Upper lobe of left lung (tissue), 6 donors: ENCODE measurements around the gene KERA. TPM values are rescaled to one million over a fixed set of nuclear protein-coding genes. Genes with fewer than 3 reads are reported as not detected.

Experiments
- ATAC-seq, 2 donors: fragments of 200-7000 bp; cut with Tn5 transposase; one replicate each; pipeline ENCODE4 v1.9.1; 2022; ENCODE audit warnings: mild to moderate bottlenecking in 2 of 2, moderate library complexity in 2 of 2; ENCODE audit not compliant: low FRiP score in 2 of 2
- DNase-seq, 2 donors: peaks; one replicate each; pipeline ENCODE4 v3.0.0-alpha.2; 2019 to 2020
- H3K27ac ChIP-seq, 4 donors: fragments of 200-600 bp; sonication (generic); one replicate each; pipeline ENCODE4 v1.5.1; 2016 to 2019
- H3K27me3 ChIP-seq, 4 donors: fragments of 200-600 bp; sonication (generic); one replicate each; pipeline ENCODE4 v1.5.1; 2017 to 2019
- H3K36me3 ChIP-seq, 4 donors: fragments of 200-600 bp; sonication (generic); one replicate each; pipeline ENCODE4 v1.5.1; 2016 to 2019
- H3K4me1 ChIP-seq, 4 donors: fragments of 200-600 bp; sonication (generic); one replicate each; pipeline ENCODE4 v1.5.1; 2018 to 2019
- H3K4me3 ChIP-seq, 4 donors: fragments of 200-600 bp; sonication (generic); one replicate each; pipeline ENCODE4 v1.5.1; 2017 to 2019; ENCODE audit warnings: mild to moderate bottlenecking in 2 of 4, moderate library complexity in 1 of 4
- H3K9me3 ChIP-seq, 4 donors: fragments of 200-600 bp; sonication (generic); one replicate each; pipeline ENCODE4 v1.5.1; 2018 to 2019
- EP300 ChIP-seq, 4 donors: sonication (generic); formaldehyde crosslinking; IDR thresholded peaks; one replicate each; pipeline ENCODE4 v1.5.1; 2017; ENCODE audit warnings: antibody characterized with exemption in 4 of 4, control low read depth in 2 of 4
- POLR2A ChIP-seq, 4 donors: fragments of 450-650 bp; IDR thresholded peaks; one replicate each; pipeline ENCODE4 v1.5.1; 2016 to 2017; ENCODE audit warnings: antibody characterized with exemption in 4 of 4, mild to moderate bottlenecking in 2 of 4
- POLR2AphosphoS5 ChIP-seq, 2 donors: sonication (generic); formaldehyde crosslinking; IDR thresholded peaks; one replicate each; pipeline ENCODE4 v1.5.1; 2017; ENCODE audit warnings: antibody characterized with exemption in 2 of 2
- WGBS, 2 donors: methylation state at CpG; one replicate each; pipeline ENCODE4 v1.1.5; 2017 to 2018; 5-methylcytosine and 5-hydroxymethylcytosine counted together
- total RNA-seq, 6 donors: library from RNA; depleted of rRNA in 4 of 6; stranded (reverse); fragments of >200 nt in 4 of 6; gene quantifications; one replicate each; pipeline versions ENCODE4 v1.1.0 to v1.2.1, GENCODE V29; 2016 to 2021
- TF ChIP-seq, protein P1 (sequence below), 6 experiments: fragments of 450-650 bp in 4 of 6; fragments of 200-600 bp in 2 of 6; sonication (generic) in 2 of 6; IDR thresholded peaks; one replicate each; pipeline ENCODE4 v1.5.1; 2016 to 2019; ENCODE audit warnings: antibody characterized with exemption in 6 of 6
- donor health status: DM: no; HTN: no; CAD: no; lungs with moderate emphysema.
- donor health status: DM: no; HTN: yes; CAD: no; lungs with severe emphysema.

KERA gene
- total RNA-seq, 6 donors from 2014 or later: not detected

DNA sequence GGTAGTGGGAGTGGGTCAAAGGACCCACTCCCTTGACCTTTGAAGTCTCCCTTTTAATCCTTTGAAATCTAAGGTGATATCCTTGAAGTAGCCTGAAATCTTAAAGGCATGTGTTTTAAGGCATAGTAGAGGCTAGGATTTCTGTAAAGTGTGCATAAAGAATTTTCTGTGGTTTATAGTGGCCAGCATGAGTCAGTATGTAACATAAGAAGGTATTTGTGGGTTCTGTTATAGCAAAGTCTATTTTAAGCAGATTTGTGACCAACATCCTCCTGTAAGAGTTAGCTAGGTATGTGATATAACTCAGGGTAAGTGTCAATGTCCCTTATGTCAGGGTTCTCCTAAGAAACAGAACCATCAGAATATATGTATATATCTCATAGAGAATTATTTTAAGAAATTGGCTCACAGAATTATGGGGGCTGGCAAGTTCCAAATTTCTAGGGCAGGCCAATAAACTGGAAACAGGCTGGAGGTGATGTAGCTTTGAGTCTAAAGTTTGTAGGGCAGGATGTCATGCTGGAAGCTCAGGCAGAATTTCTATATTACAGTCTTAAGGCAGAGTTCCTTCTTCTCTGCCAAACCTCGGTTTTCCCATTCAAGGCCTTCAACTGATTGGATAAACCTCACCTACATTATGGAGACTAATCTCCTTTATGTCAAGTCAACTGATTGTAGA is 34.4 kb downstream of the KERA start:
- DNase-seq: no peak
- H3K4me1 ChIP-seq: no peaks in the 10 kb centered on the region
- no peaks in the 10 kb centered on the region for H3K27me3 ChIP-seq
- H3K9me3 ChIP-seq: no peaks in the 10 kb centered on the region
- WGBS, 2 donors: 68 to 81% methylated on average over 1 of the region's 1 CpG
- no peak overlapping the region for H3K4me3 ChIP-seq
- no peaks in the 10 kb centered on the region for H3K36me3 ChIP-seq
- no peak for ATAC-seq
- TF ChIP-seq, protein P1, sequence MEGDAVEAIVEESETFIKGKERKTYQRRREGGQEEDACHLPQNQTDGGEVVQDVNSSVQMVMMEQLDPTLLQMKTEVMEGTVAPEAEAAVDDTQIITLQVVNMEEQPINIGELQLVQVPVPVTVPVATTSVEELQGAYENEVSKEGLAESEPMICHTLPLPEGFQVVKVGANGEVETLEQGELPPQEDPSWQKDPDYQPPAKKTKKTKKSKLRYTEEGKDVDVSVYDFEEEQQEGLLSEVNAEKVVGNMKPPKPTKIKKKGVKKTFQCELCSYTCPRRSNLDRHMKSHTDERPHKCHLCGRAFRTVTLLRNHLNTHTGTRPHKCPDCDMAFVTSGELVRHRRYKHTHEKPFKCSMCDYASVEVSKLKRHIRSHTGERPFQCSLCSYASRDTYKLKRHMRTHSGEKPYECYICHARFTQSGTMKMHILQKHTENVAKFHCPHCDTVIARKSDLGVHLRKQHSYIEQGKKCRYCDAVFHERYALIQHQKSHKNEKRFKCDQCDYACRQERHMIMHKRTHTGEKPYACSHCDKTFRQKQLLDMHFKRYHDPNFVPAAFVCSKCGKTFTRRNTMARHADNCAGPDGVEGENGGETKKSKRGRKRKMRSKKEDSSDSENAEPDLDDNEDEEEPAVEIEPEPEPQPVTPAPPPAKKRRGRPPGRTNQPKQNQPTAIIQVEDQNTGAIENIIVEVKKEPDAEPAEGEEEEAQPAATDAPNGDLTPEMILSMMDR (IDR thresholded peaks at IDR 0.05): no peak
- H3K27ac ChIP-seq: no peak overlapping the region

DNA sequence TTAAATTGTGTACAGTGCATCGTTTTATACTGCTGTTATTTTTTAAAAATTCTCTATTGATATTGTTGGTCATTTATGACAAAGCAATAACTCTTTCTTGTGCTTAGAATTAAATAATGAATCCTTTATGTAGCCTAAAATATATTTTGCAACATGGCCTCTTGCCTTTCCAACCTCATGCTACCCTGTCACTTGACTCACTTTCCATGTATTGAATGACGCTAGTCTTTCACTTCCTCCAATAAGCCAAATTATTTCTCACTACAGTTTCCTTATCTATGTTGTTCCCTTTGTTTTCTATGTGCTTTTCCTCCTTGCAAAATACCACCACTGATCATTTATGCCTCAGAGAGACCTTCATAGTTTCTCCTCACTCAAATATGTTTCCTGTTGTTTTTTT is 36.7 kb downstream of the KERA start:
- ATAC-seq: no peak

DNA sequence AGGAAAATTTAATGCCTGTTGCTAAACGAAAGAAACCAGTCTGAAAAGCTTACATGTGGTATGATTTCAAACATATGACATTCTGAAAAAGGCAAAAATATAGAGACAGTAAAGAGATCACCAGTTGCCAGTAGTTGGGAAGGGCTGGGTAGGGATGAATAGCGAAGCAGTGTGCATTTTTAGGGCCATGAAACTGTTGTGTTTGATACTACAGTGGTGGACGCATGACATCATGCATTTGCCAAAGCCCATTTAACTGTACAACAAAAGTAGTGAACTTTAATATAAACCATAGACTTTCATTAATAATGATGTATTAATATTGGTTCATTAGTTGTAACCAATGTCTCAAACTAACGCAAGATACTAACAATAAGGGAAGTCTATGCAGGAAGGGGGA is 38.4 kb downstream of the KERA start:
- no peaks in the 10 kb centered on the region for H3K36me3 ChIP-seq
- H3K9me3 ChIP-seq: no peaks in the 10 kb centered on the region
- DNase-seq (no peak), ATAC-seq (no peak)
- no peak overlapping the region for H3K4me3 ChIP-seq
- 84 to 89% methylated on average over 4 of the region's 4 CpGs for WGBS, 2 donors
- no peaks in the 10 kb centered on the region for H3K4me1 ChIP-seq
- no peak overlapping the region for H3K27ac ChIP-seq
- no peaks in the 10 kb centered on the region for H3K27me3 ChIP-seq
- TF ChIP-seq POLR2A (IDR thresholded peaks at IDR 0.05) (no peak), EP300 (IDR thresholded peaks at IDR 0.05) (no peak), POLR2AphosphoS5 (IDR thresholded peaks at IDR 0.05) (no peak)
- TF ChIP-seq, protein P1 (IDR thresholded peaks at IDR 0.05): no peak

More for the DNA sequence above, 36.7 kb downstream of the KERA start:
- TF ChIP-seq, protein P1 (IDR thresholded peaks at IDR 0.05): no peak
- TF ChIP-seq POLR2A (IDR thresholded peaks at IDR 0.05) (no peak), POLR2AphosphoS5 (IDR thresholded peaks at IDR 0.05) (no peak)
- Histone ChIP-seq H3K9me3 (no peaks in the 10 kb centered on the region), H3K27ac (no peak overlapping the region), H3K4me1 (no peaks in the 10 kb centered on the region), H3K36me3 (no peaks in the 10 kb centered on the region), H3K4me3 (no peak overlapping the region), H3K27me3 (no peaks in the 10 kb centered on the region)
- no peak for DNase-seq
- WGBS, 2 donors: 76 to 79% methylated on average over 2 of the region's 2 CpGs

DNA sequence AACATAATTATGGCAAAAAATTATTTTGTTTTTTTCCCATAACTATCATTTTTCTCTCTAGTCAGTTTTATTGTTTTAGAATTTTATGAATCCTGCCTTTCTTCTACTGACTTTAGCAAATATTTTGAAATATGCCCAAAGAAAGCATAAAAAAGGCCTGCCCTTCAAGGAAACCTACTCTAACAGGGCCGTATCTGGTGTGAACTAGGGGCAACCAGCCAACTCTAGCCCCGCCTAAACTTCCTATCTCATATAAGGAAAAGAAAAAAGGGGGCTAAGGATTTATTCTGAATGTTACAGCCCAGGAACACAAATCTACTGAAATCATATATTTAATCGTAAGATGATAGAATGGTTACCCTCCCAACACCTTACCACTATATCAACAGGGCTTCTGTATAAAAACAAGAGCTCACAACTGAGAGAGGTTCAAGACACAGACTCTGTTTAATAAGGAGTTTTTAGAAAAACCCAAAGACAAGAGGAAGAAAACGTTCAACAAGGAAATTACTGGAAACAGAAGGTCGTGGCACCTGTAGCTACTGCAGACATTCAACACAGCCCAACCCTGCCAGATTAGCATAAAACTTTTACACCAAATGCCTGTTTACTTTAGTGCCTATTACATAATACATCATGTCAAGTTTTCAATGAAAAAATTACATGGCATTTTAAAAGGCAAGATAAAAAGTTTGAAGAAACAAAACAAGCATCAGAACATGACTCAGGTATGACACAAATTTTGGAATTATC is 40.1 kb downstream of the KERA start:
- Histone ChIP-seq H3K4me1 (no peaks in the 10 kb centered on the region), H3K36me3 (no peaks in the 10 kb centered on the region), H3K27me3 (no peaks in the 10 kb centered on the region), H3K4me3 (no peak overlapping the region), H3K27ac (no peak overlapping the region), H3K9me3 (no peaks in the 10 kb centered on the region)
- TF ChIP-seq EP300 (IDR thresholded peaks at IDR 0.05): no peak
- TF ChIP-seq, protein P1 (IDR thresholded peaks at IDR 0.05): no peak
- no peak for TF ChIP-seq POLR2AphosphoS5 (IDR thresholded peaks at IDR 0.05)
- no peak for TF ChIP-seq POLR2A (IDR thresholded peaks at IDR 0.05)
- DNase-seq (no peak), ATAC-seq (no peak)
- WGBS, 2 donors: 44 to 52% methylated on average over 5 of the region's 5 CpGs

DNA sequence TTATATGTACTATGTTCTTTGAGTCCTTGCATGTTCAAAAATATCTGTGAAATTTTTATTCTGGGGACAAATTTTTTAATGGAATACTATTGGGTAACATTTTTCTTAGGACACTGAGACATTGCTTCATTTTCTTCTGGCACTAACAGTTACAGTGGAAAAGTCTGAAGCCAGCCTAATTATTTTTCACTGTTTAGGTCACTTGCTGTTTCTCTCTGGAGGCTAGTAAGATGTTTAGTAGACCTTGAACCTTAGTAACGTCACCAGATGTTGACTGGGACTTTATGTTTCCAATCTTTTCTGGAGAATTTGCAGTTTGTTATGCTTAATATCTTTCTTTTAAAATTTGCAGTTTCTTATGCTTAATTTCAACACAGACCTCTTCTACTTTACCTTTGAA is 40.8 kb downstream of the KERA start:
- Histone ChIP-seq H3K36me3 (no peaks in the 10 kb centered on the region), H3K27ac (no peak overlapping the region), H3K27me3 (no peaks in the 10 kb centered on the region), H3K4me1 (no peaks in the 10 kb centered on the region), H3K4me3 (no peak overlapping the region), H3K9me3 (no peaks in the 10 kb centered on the region)
- DNase-seq (no peak), ATAC-seq (peak in 1 of 2 donors; percentile 67)
- WGBS, 2 donors: 65 to 81% methylated on average over 1 of the region's 1 CpG
- no peak for TF ChIP-seq POLR2A (IDR thresholded peaks at IDR 0.05)
- TF ChIP-seq EP300 (IDR thresholded peaks at IDR 0.05): no peak
- TF ChIP-seq, protein P1 (IDR thresholded peaks at IDR 0.05): no peak
- TF ChIP-seq POLR2AphosphoS5 (IDR thresholded peaks at IDR 0.05): no peak
